Left hindlimb (tissue), 1 donor: Measurements from ENCODE around the gene METTL9.
"Not testable (repeated sequence)": the region's sequence is repeated elsewhere in the genome, so short reads cannot be mapped to it uniquely, and the experiment has no call there.

Experiments used
- DNase-seq: peaks from one replicate; pipeline ENCODE4 v3.0.0-alpha.2; 2018

Gene METTL9

GRCh38 chr16:21638573-21638975 is 39.2 kb downstream of the METTL9 start:
- no peak for DNase-seq

DNA sequence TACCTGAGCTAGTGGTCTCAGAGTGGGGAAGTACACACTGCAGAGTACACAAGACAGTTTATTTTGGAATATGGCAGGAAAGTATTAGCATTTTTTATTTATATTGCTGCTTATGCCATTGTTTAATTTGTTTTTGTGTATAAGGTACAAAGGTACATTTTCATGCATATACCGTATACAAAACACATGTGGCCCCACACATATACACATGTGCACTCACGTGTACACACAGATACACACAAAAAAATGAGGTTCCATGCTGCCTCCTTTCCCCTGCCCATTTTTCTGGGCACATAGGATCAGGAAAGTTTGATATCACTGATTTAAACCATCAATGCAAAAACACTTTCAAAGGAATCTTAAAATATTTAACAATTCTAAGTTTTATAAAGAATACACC is 40.1 kb downstream of the METTL9 start:
- no peak for DNase-seq

DNA sequence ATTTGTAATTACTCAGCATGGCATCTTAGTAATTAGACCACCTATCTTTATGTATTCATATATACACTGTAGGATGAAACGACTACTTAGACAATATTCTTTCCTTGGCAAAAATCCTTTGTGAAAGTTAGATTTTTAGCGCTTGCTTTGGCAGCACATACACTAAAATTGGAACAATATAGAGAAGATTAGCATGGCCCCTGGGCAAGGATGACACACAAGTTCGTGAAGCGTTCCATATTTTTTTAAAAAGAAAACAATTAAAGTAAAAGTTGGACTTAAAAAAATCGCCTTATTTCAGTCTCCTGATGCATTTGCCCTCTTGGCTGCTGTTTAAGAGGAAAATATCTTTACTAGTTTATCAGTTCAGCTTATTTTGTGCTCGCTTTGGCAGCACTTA is 42.5 kb downstream of the METTL9 start:
- no peak for DNase-seq

GRCh38 chr16:21642861-21643260 is 43.5 kb downstream of the METTL9 start:
- DNase-seq: no peak

GRCh38 chr16:21643785-21644184 is 44.4 kb downstream of the METTL9 start:
- DNase-seq: no peak

DNA sequence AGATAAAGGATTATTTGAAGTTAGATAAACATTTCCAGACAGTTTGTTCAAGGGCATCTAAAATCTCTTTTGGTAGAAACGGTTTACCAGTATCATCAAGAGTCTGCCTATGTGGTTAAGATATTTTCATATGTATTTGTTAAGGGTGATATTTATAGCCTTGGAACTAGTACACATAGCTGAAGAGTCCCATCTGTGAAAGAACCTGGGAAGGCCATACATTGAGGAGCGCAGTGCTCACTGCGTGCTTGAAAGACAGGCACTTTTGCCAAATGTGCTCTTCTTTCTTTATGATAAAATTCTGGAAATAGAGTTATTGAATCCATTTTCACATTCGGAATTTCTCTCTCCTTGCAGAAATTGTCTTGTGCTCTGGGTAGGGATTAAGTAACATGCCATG is 45.3 kb downstream of the METTL9 start:
- no peak for DNase-seq

DNA sequence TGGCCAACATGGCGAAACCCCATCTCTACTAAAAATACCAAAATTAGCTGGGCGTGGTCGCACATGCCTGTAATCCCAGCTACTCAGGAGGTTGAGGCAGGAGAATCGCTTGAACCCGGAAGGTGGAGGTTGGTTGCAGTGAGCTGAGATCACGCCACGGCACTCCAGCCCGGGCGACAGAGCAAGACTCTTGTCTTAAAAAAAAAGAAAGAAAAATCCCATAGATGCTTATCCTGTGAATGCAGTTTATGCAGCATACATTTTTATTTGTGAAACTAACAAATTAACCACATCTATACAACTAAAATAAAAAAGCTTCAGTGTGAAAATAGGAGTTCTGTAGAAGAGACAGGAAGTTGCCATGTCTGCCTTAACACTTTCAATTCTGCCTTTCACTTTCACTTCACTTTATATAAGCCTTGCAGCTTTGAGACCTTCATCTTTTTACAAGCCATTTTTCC is 45.9 kb downstream of the METTL9 start:
- no peak for DNase-seq

DNA sequence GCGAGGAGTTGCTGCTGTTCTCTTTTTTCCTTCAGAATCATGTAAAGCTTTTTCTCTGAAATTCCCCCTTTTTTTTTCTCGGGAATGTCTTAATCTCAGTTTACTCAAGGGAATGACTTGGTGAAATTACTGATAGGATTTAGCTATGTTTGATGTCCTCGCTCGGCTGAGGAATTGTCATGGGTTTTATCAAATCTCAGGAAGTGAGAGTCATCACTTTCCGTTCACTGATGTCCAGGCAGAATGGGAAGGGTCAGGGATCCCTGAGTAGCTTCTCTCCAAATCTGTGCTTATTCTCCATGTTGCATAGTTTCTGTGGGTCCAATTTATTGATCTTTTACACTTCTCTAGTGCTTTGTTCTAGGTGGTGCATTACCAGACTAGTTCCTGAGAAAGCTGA is 46.7 kb downstream of the METTL9 start:
- no peak for DNase-seq

DNA sequence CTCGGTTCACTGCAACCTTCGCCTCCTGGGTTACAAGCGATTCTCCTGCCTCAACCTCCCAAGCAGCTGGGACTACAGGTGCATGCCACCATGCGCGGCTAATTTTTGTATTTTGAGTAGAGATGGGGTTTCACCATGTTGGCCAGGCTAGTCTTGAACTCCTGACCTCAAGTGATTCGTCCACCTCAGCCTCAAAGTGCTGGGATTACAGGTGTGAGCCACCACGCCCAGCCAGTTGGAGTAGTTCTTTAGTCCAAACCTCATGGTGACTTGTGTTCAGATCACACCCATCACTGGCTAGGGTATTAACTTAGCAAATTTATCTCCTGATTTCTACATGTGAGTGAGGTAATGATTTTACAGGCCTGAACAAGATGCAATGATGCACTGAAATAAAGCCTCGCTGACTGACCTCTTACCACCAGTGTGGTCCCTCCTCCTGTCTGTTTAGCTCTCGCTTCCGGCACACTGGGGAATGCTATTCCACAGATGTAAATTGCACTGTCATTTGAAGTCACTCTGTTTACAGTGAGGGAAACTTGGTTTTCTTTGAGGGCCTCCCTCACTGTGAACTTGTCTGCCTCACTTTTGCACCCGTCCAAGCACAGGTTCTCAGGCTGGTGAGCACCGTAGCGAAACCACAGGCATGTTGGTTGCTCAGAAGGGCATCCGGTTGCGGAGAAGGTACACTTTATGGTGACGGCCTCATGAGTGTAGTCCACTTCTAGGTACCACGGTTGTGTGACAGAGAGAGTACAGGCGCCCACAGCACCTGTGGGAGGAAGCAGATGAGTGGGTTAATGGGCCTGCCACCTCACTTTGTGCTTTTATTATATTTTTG is 47.6 kb downstream of the METTL9 start:
- DNase-seq: no peak

- no peak for DNase-seq
These were observed 48.3 kb downstream of the METTL9 start for GRCh38 chr16:21647562-21648164.

GRCh38 chr16:21649826-21650406 is 50.5 kb downstream of the METTL9 start:
- not testable (repeated sequence) for DNase-seq

- DNase-seq: no peak
These were observed 51.1 kb downstream of the METTL9 start for GRCh38 chr16:21650521-21650920.

DNA sequence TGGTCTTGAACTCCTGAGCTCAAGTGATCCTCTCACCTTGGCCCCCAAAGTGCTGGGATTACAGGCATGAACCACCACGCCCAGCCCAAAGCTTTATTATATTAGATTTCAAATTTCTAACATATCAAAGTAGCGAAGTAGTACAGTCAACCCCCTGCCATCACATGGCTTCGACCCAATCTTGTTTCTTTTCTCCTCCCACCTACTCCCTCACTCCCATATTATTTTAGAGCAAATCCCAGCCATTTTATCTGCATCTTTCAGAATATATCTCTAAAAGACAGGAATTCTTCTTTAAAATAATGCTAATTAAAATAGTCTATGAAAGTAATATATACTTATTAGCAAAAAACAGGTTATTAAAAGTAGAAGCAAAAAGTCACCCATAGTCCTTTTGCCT is 52.1 kb downstream of the METTL9 start:
- no peak for DNase-seq

- DNase-seq: no peak
These were observed 53.1 kb downstream of the METTL9 start, which contains the start of gene IGSF6 for GRCh38 chr16:21652453-21652852. Gene IGSF6, minus strand, starts transcription at chr16:21652608. Its CDS starts 10 bp downstream, at chr16:21652598.

- no peak for DNase-seq
These were observed 54.2 kb downstream of the METTL9 start for GRCh38 chr16:21653571-21653970.

GRCh38 chr16:21654466-21654865 is 55.1 kb downstream of the METTL9 start:
- DNase-seq: no peak

DNA sequence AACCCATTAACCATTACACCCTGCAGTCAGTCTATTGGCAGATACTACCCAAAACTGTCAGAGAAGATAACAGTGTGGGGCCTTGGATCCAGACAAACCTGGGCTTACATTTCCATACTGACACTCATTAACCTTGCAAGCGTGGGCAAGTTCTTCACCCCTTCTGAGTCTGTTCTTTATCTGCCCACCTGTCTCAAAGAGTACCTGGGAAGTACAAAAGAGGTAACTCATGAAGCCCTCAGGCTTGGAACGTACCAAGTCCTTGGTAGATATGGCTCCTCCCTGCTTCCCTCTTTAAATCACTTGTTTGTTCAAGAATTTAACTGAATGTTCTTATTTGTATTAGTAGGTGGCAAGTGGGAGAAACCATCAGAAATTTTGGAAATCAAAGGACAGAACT is 55.5 kb downstream of the METTL9 start:
- DNase-seq: no peak

DNA sequence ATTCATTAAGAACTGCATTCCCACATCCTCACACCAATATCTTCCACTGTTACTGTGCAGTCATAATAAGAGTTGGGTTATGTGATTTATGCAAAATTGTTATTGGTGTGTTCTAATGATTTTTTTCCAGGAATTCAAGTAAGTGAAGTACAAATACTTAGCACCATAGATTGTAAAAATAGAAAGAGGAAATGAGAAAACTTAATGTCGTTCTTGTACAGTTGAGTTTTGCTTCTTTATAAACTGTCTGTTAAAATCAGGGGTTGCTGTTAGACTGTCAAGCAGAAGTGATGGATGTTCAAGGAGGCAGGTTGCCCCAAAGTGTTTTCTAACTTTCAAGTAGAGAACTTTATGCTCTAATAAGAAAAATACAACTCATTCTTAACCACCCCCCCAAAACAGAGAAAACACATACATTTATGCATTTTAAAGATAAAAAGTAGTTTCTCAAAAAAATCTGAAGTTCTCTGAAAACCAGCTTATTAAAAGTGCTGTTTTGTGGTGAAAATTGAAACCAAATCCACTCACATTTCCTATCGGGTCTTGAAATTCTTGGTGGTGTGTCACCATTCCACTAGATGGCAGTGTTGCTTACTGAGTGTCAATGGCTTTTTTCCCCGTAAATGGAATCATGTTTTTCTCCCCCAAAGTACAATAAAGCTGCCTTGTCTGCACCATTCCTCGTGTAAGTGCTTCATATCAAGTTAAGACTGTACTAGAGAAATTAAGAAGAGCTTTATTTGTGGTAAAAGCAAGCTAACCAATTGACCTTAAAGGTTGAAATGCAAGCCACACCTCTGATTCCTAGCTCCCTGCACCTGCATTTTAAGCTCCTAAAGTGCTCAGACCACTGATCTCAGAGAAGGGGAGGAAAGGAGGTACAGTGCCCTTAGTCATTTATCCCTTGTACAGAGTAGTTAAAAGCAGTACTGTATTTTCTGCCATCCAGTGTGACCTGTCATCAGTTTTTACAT is 57.7 kb downstream of the METTL9 start:
- no peak for DNase-seq

DNA sequence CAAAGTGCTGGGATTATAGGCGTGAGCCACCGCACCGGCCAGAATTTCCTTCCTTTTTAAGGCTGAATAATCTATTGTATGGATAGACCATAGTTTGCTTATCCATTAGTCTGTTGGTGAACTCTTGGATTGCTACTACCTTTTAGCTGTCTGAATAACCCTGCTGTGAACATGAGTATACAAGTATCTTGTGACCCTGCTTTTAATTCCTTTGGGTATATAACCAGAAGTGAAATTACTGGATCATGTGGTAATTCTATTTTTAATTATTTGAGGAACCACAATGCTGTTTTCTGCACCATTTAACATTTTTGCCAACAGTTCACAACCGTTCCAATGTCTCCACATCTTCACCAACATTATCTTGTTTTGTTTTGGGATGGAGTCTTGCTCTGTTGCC is 59.7 kb downstream of the METTL9 start:
- DNase-seq: no peak

DNA sequence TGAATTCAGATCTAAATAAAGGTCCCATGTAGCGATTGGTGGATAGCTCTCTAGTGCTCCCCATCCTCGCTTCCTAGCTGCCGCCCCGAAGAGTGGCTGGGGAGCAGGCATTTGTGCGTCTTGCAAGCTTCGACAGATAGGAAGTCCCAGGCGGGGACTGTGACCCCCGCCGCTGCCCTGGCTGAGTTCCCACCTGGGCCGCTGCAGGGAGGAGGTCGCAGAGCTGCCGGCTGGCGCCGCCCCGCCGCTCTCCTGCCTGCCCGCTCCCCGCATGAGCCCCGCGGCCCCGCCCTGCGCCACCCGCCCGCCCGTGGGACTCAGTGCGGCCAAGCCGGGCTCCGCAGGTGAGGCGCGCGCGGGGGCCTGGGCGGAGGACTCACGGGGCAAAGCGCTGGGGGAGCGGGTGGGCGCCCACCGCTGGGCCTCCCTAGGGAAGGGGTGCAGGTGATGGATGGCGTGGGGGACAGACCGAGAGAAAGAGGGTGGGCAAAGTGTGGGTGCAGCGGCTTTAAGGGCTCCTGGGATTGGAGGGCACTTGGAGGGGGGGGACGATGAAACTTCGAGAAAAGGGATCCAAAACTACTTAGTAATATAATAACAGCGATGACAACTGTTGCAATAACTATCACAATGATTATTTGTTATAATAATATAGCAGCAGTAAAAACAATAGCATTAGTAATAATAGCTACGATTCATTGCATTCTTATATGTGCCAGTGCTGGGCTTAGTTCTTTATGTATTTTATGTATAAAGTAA is 64.7 kb downstream of the METTL9 start, which contains the start of gene OTOA:
Gene OTOA, plus strand, starts transcription at position 80 of the 759 bp plus-strand sequence. CDS start 14,547 bp downstream, outside the sequence.
- no peak for DNase-seq

GRCh38 chr16:21664801-21665492 is 65.6 kb downstream of the METTL9 start:
- no peak for DNase-seq
